ENCODE measurements around the gene MCOLN1. TPM values are rescaled to one million over a fixed set of nuclear protein-coding genes. Genes with fewer than 3 reads are reported as not detected.

Gene MCOLN1
- total and polyA plus RNA-seq, 9 of the 15 experiments (the other 6 are each of a cell fraction or from before 2014, with no cell fraction given): 0.25 to 15.4 (median 7.1) TPM

GRCh38 chr19:7486923-7487322, 35.5 kb upstream of the MCOLN1 start:
- POLR2A ChIA-PET: no interaction called here

More at GRCh38 chr19:7486923-7487322, 35.5 kb upstream of the MCOLN1 start:
- Histone ChIP-seq H3K4me2 (ENCODE audit: insufficient read depth, low read length) (no peak overlapping the region), H3K36me3 (ENCODE audit: control insufficient read depth, insufficient read depth, low read length) (no peaks in the 10 kb centered on the region), H3K9me3 (replicated peaks; ENCODE audit: control insufficient read depth, insufficient read depth, low read depth, low read length) (no peaks in the 10 kb centered on the region), H3K27me3 (ENCODE audit: control insufficient read depth in 2 of 2, insufficient read depth in 2 of 2, low read length in 2 of 2) (no peaks in the 10 kb centered on the region), H3K27ac (ENCODE audit: extremely low read depth, low read depth, low read length) (no peak overlapping the region), H3K4me3 (no peak overlapping the region), H3K9me1 (ENCODE audit: control insufficient read depth, insufficient read depth, low read length) (no peaks in the 10 kb centered on the region), H3K4me1 (replicated peaks in 1 of 2; ENCODE audit: control insufficient read depth in 2 of 2, insufficient read depth in 2 of 2, low read length in 2 of 2) (peaks cover 16 to 39% of the 10 kb centered on the region in 2 experiments; a peak in 4 of 5 replicates), H4K20me1 (replicated peaks; ENCODE audit: control insufficient read depth, insufficient read depth, low read length) (no peaks in the 10 kb centered on the region), H3K79me2 (ENCODE audit: control insufficient read depth, insufficient read depth, low read length) (peaks cover 2% of the 10 kb centered on the region; the same call in 1 of the 3 replicates), H3K9ac (ENCODE audit: insufficient read depth in 1 of 2, low read depth in 2 of 2, low read length in 2 of 2) (no peak overlapping the region), H2AFZ (ENCODE audit: low read depth, low read length) (no peak overlapping the region)
- FAIRE-seq (no peak), ATAC-seq (no peak), DNase-seq (ENCODE audit: extremely low read depth in 1 of 4, low spot score in 3 of 4) (no peak)
- no TSS peak for BruUV-seq (replicated peaks)
- CTCF ChIA-PET (ENCODE audit: low intra/inter-chr PET ratio): no interaction called here
- intact Hi-C loops (cut with micrococcal nuclease): no loop called here
- 32% methylated on average over 2 of the region's 2 CpGs for WGBS (ENCODE audit: insufficient coverage, low coverage, missing lambda C conversion rate)
- in situ Hi-C loops (cut with MboI): no loop called here
- no peak for TF ChIP-seq ZNF699 (CRISPR knock-in tag; IDR thresholded peaks at IDR 0.05; ENCODE audit: insufficient replicate concordance)
- no peak for TF ChIP-seq SMARCE1 (IDR thresholded peaks at IDR 0.05)
- no peak for TF ChIP-seq ZNF212 (CRISPR knock-in tag; IDR thresholded peaks at IDR 0.05)
- no peak for TF ChIP-seq NR4A1 (CRISPR knock-in tag; IDR thresholded peaks at IDR 0.05)
- TF ChIP-seq NR4A1 (tag; IDR thresholded peaks at IDR 0.05): no peak
- TF ChIP-seq ZBTB7A (IDR thresholded peaks at IDR 0.05; ENCODE audit: borderline replicate concordance, control insufficient read depth, low read depth, low read length): no peak
- no peak for TF ChIP-seq CREB1 (IDR thresholded peaks at IDR 0.05)
- no peak for TF ChIP-seq CREB1 (CRISPR knock-in tag; IDR thresholded peaks at IDR 0.05)
- TF ChIP-seq HOMEZ (CRISPR knock-in tag; IDR thresholded peaks at IDR 0.05): no peak
- no peak for TF ChIP-seq RBM17 (IDR thresholded peaks at IDR 0.05; ENCODE audit: borderline replicate concordance, low read depth, low read length)

Data from K562 (cell line).